ENCODE data around the gene STARD7. TPM values are rescaled to one million over a fixed set of nuclear protein-coding genes. Genes with fewer than 3 reads are reported as not detected.
A peak's percentile ranks its signal among the peaks of the same experiment; 100 is the strongest.
"Not testable (repeated sequence)": the region's sequence is repeated elsewhere in the genome, so short reads cannot be mapped to it uniquely, and the experiment has no call there.

The STARD7 gene
- total and polyA plus RNA-seq, 2 experiments from 2014 or later = 72.2 to 222 TPM

- Histone ChIP-seq H3K27me3 (ENCODE audit: insufficient read depth) (no peaks in the 10 kb centered on the region), H3K36me3 (ENCODE audit: insufficient read depth) (no peaks in the 10 kb centered on the region), H3K4me2 (no peak overlapping the region), H3K79me2 (replicated peaks; ENCODE audit: insufficient read depth) (no peaks in the 10 kb centered on the region), H3F3A (replicated peaks; ENCODE audit: low read depth) (no peaks in the 10 kb centered on the region), H3K27ac (ENCODE audit: low read depth) (no peak overlapping the region), H3K9me2 (ENCODE audit: insufficient read depth) (no peaks in the 10 kb centered on the region), H3K4me3 (no peak overlapping the region), H3K4me1 (ENCODE audit: insufficient read depth) (peaks cover 8% of the 10 kb centered on the region; the same call in 1 of the 2 replicates), H2AFZ (peak overlapping the region; percentile 4; the same call in 1 of the 2 replicates), H4K20me1 (replicated peaks; ENCODE audit: insufficient read depth) (no peaks in the 10 kb centered on the region)
- Mint-ChIP-seq H3K27ac (no peak overlapping the region), H3K27me3 (ENCODE audit: insufficient read depth, low read depth, poor library complexity) (peaks cover 7% of the 10 kb centered on the region), H3K36me3 (ENCODE audit: low read depth) (no peaks in the 10 kb centered on the region; the same call in 2 of the 3 replicates), H3K9me3 (no peaks in the 10 kb centered on the region), H3K4me3 (no peak overlapping the region), H3K4me1 (peaks cover 24% of the 10 kb centered on the region)
- TF ChIP-seq CTCF (conservative IDR thresholded peaks at IDR 0.05; ENCODE audit: low read depth in 2 of 2) = no peak
- ATAC-seq (no peak), DNase-seq (ENCODE audit: low spot score) (no peak)
Measured at GRCh38 chr2:96161898-96162297, 46.7 kb downstream of the STARD7 start.

DNA sequence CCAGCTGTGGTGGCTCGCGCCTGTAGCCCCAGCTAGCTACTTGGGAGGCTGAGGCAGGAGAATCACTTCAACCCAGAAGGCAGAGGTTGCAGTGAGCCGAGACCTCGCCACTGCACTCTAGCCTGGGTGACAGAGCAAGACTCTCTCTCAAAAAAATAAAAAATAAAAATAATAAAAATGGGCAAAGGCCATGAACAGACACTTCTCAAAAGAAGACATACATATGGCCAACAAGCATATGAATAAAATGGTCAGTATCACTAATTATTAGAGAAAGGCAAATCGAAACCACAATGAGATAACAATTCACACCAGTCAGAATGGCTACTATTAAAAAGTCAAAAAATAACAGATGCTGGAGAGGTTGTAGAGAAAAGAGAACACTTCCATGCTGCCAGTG lies 48.3 kb downstream of the STARD7 start:
- not testable (repeated sequence) for H3F3A ChIP-seq (replicated peaks; ENCODE audit: low read depth); H2AFZ ChIP-seq; H3K4me1 ChIP-seq (ENCODE audit: insufficient read depth); H3K4me2 ChIP-seq; H3K27ac ChIP-seq (ENCODE audit: low read depth); DNase-seq (ENCODE audit: low spot score); H3K36me3 ChIP-seq (ENCODE audit: insufficient read depth); H3K36me3 Mint-ChIP-seq (ENCODE audit: low read depth); H3K4me3 Mint-ChIP-seq; H3K9me3 Mint-ChIP-seq; H3K27me3 ChIP-seq (ENCODE audit: insufficient read depth); H3K4me3 ChIP-seq; H3K9me2 ChIP-seq (ENCODE audit: insufficient read depth); ATAC-seq; H4K20me1 ChIP-seq (replicated peaks; ENCODE audit: insufficient read depth); H3K27me3 Mint-ChIP-seq (ENCODE audit: insufficient read depth, low read depth, poor library complexity); H3K27ac Mint-ChIP-seq; H3K79me2 ChIP-seq (replicated peaks; ENCODE audit: insufficient read depth)
- H3K4me1 Mint-ChIP-seq = peaks cover 24% of the 10 kb centered on the region

DNA sequence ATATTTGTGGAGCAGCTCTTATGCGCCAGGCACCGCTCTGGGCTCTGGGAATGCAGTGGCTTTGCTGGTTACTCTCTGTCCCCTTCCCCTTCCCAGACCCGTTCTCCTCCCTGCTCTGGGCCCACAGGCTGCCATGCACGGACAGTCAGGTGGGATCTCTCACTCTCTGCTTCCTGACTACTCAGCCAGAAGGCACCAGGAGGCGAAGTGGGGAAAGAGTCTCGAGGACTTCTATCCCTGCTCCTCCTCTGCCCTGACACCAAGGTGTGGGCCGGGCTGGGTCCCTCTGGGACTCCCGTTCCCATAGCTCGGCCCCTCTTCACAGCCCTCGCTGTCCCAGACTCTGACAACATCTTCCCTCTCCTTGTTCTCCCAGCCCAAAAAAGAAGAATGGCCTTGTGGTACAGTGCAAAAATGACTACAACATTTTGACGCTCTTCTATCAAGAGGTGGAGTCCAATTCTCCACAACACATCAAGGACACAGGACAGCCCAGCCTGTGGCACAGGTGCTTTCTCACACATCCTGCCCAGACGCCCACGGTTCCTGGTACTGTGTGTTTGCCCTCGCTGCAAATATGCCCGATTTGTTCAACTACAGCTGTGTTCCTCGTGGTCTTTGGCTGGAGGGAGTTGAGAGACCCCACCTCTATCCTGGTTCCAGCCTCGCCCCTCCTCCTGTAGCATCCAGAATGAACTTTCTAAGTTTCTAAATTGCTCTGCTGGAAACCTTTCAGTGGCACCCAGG lies 49.4 kb downstream of the STARD7 start:
- Histone ChIP-seq H3K27me3 (ENCODE audit: insufficient read depth) (no peaks in the 10 kb centered on the region), H3K9me2 (ENCODE audit: insufficient read depth) (no peaks in the 10 kb centered on the region), H3K4me3 (no peak overlapping the region), H4K20me1 (replicated peaks; ENCODE audit: insufficient read depth) (no peaks in the 10 kb centered on the region), H3K4me2 (no peak overlapping the region), H2AFZ (0 out of 2 replicates have a peak overlapping the region, but pooled peaks have one; percentile 69), H3F3A (replicated peaks; ENCODE audit: low read depth) (no peaks in the 10 kb centered on the region), H3K4me1 (ENCODE audit: insufficient read depth) (peaks cover 8% of the 10 kb centered on the region; the same call in 1 of the 2 replicates), H3K79me2 (replicated peaks; ENCODE audit: insufficient read depth) (no peaks in the 10 kb centered on the region), H3K36me3 (ENCODE audit: insufficient read depth) (no peaks in the 10 kb centered on the region), H3K27ac (ENCODE audit: low read depth) (no peak overlapping the region)
- no peaks in the 10 kb centered on the region for H3K9me3 Mint-ChIP-seq
- H3K4me3 Mint-ChIP-seq = no peak overlapping the region
- H3K36me3 Mint-ChIP-seq (ENCODE audit: low read depth) = no peaks in the 10 kb centered on the region; the same call in 2 of the 3 replicates
- ATAC-seq (peak; percentile 16), DNase-seq (ENCODE audit: low spot score) (no peak)
- H3K27me3 Mint-ChIP-seq (ENCODE audit: insufficient read depth, low read depth, poor library complexity) = peaks cover 5% of the 10 kb centered on the region
- H3K4me1 Mint-ChIP-seq = peaks cover 17% of the 10 kb centered on the region
- H3K27ac Mint-ChIP-seq = no peak overlapping the region; the same call in 1 of the 2 replicates
- TF ChIP-seq STAT1 (IDR thresholded peaks at IDR 0.05; ENCODE audit: unreplicated experiment) (no peak), ETS1 (IDR thresholded peaks at IDR 0.05) (no peak)
